Measurements from ENCODE around the gene KCNC3.

GRCh38 chr19:50322234-50322633, 6.9 kb downstream of the KCNC3 start:
- TF ChIP-seq CTCF (IDR thresholded peaks at IDR 0.05; ENCODE audit: low read length): no peak
- no peak for TF ChIP-seq EZH2 (IDR thresholded peaks at IDR 0.05; ENCODE audit: borderline replicate concordance, low read length)
